ENCODE results near the gene EGFL8.
"Not testable (repeated sequence)": the region's sequence is repeated elsewhere in the genome, so short reads cannot be mapped to it uniquely, and the experiment has no call there.

Gene EGFL8

GRCh38 chr6:32184084-32184640 is 19.8 kb downstream of the EGFL8 start, which contains the start of gene AGER:
TSS of gene AGER (minus strand) at chr6:32184253. CDS start at chr6:32184222, 31 bp downstream.
- DNase-seq (ENCODE audit: insufficient read length, low spot score) (no peak), FAIRE-seq (no peak)
- TF ChIP-seq CTCF (IDR thresholded peaks at IDR 0.05; ENCODE audit: insufficient read depth, missing control alignments): no peak

- DNase-seq (ENCODE audit: insufficient read length, low spot score); FAIRE-seq: not testable (repeated sequence)
Measured at GRCh38 chr6:32185681-32186131, 21.3 kb downstream of the EGFL8 start.

GRCh38 chr6:32186151-32186840 is 21.9 kb downstream of the EGFL8 start:
- not testable (repeated sequence) for DNase-seq (ENCODE audit: insufficient read length, low spot score); FAIRE-seq

- TF ChIP-seq CTCF (IDR thresholded peaks at IDR 0.05; ENCODE audit: insufficient read depth, missing control alignments): no peak
- FAIRE-seq (no peak), DNase-seq (ENCODE audit: insufficient read length, low spot score) (no peak)
Measured at GRCh38 chr6:32187009-32187709, 22.8 kb downstream of the EGFL8 start.

- DNase-seq (ENCODE audit: insufficient read length, low spot score); FAIRE-seq: not testable (repeated sequence)
Measured at GRCh38 chr6:32187725-32188380, 23.5 kb downstream of the EGFL8 start.

GRCh38 chr6:32188381-32189068 is 24.1 kb downstream of the EGFL8 start:
- TF ChIP-seq CTCF (IDR thresholded peaks at IDR 0.05; ENCODE audit: insufficient read depth, missing control alignments): no peak
- FAIRE-seq (no peak), DNase-seq (ENCODE audit: insufficient read length, low spot score) (no peak)

GRCh38 chr6:32189069-32189741 is 24.8 kb downstream of the EGFL8 start:
- TF ChIP-seq CTCF (IDR thresholded peaks at IDR 0.05; ENCODE audit: insufficient read depth, missing control alignments): no peak
- DNase-seq (ENCODE audit: insufficient read length, low spot score): no peak
- no peak for FAIRE-seq

GRCh38 chr6:32189742-32190053 is 25.3 kb downstream of the EGFL8 start:
- FAIRE-seq: no peak
- no peak for TF ChIP-seq CTCF (IDR thresholded peaks at IDR 0.05; ENCODE audit: insufficient read depth, missing control alignments)

More at GRCh38 chr6:32189742-32190053, 25.3 kb downstream of the EGFL8 start:
- no peak for DNase-seq (ENCODE audit: insufficient read length, low spot score)

All from D721Med (cell line).